Measurements from ENCODE around the gene DYNLRB1. TPM values are rescaled to one million over a fixed set of nuclear protein-coding genes. Genes with fewer than 3 reads are reported as not detected.
A peak's percentile ranks its signal among the peaks of the same experiment; 100 is the strongest.

DYNLRB1 gene
- total and polyA plus RNA-seq, 11 donors: 129 to 405 (median 147) TPM

DNA sequence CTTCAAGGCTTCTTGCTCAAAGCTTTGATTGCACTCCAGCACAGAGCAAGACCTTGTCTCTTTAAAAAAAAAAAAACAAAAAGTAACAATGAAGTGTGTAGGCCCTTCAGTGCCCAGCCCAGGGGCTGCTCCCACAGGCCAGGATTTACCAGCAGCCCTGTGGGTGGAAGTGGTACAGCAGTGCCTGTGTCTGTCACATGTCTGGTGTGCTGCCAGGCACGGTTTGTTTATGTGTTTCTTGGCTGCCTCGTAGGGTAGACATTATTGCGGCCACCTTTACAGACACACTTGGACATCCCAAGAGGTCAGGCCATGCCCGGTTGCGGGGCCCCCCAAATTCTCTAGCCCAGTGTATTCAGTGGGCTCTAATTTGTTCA lies 12.7 kb downstream of the DYNLRB1 start:
- intact Hi-C loops (cut with DNase I): loop anchor here in 4 of 10 donors (5.0 to 10.0 kb wide), 4 partner anchors 54 to 334 kb away; no protein-coding TSS in a partner anchor
- Histone ChIP-seq H3K4me1 (peaks cover 5 to 61% (median 38%) of the 10 kb centered on the region in 12 donors), H3K4me3 (no peak overlapping the region), H3K27me3 (no peaks in the 10 kb centered on the region), H3K36me3 (peaks cover 0 to 80% (median 68%) of the 10 kb centered on the region in 9 donors), H3K9me3 (no peaks in the 10 kb centered on the region), H3K27ac (peak overlapping the region in 7 of 12 donors; percentile 20 to 60 (median 37))
- DNase-seq: peak in 4 of 5 donors; percentile 47 to 84 (median 58)
- WGBS, 4 donors: 48 to 70% (median 53%) methylated on average over 4 to 5 of the region's 5 CpGs
- ATAC-seq: peak; percentile 60 to 77 (median 65)
- TF ChIP-seq POLR2A (IDR thresholded peaks at IDR 0.05): no peak
- TF ChIP-seq CTCF (IDR thresholded peaks at IDR 0.05): peak in 3 of 12 donors; percentile 16 to 27 (median 22)

DNA sequence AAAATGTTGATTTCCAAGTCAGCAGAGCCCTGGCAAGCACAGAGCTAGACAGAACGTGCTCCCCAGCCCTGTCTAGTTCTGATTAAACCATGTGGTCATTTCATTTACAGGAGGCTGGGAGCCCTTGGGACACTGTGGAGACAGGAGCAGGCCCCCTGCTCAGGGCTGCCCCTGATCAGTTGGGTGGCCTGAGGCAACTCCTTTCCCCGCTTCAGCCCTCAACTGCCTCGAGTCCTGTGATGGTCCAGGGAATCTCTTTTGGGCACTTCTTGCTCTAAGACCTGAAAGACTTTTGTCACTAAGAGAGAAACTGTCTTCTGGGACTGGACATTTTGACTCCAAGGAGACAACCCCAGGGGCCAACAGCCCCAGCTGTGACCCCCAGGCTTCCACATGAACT lies 13.5 kb downstream of the DYNLRB1 start:
- 63 to 81% (median 75%) methylated on average over 2 to 3 of the region's 3 CpGs for WGBS, 4 donors
- Histone ChIP-seq H3K36me3 (peaks cover 0 to 85% (median 77%) of the 10 kb centered on the region in 9 donors), H3K4me1 (peaks cover 4 to 56% (median 35%) of the 10 kb centered on the region in 12 donors), H3K27me3 (no peaks in the 10 kb centered on the region), H3K27ac (peak overlapping the region in 5 of 12 donors; percentile 20 to 60 (median 46)), H3K9me3 (no peaks in the 10 kb centered on the region), H3K4me3 (no peak overlapping the region)
- TF ChIP-seq CTCF (IDR thresholded peaks at IDR 0.05) (no peak), POLR2A (IDR thresholded peaks at IDR 0.05) (no peak)
- no peak for DNase-seq
- ATAC-seq: no peak
- intact Hi-C loops (cut with DNase I): loop anchor here in 6 of 10 donors (5.0 to 10.0 kb wide), 6 partner anchors 55 to 335 kb away; partner anchors contain the start of gene TP53INP2 (in 1 of the 6)

- H3K4me1 ChIP-seq: peaks cover 4 to 53% (median 34%) of the 10 kb centered on the region in 12 donors
- ATAC-seq: no peak
- TF ChIP-seq POLR2A (IDR thresholded peaks at IDR 0.05): no peak
- TF ChIP-seq CTCF (IDR thresholded peaks at IDR 0.05): no peak
- no peak overlapping the region for H3K4me3 ChIP-seq
- no peaks in the 10 kb centered on the region for H3K27me3 ChIP-seq
- H3K9me3 ChIP-seq: no peaks in the 10 kb centered on the region
- peaks cover 0 to 90% (median 83%) of the 10 kb centered on the region in 9 donors for H3K36me3 ChIP-seq
- no peak for DNase-seq
- H3K27ac ChIP-seq: no peak overlapping the region
- 82 to 94% (median 88%) methylated on average over 5 of the region's 5 CpGs for WGBS, 4 donors
- intact Hi-C loops (cut with DNase I): loop anchor here in 2 of 10 donors (10.0 kb wide), 2 partner anchors 174 to 234 kb away; partner anchors contain the start of gene TP53INP2 (in 1 of the 2)
Measured at GRCh38 chr20:34530342-34530741, 14.1 kb downstream of the DYNLRB1 start.

DNA sequence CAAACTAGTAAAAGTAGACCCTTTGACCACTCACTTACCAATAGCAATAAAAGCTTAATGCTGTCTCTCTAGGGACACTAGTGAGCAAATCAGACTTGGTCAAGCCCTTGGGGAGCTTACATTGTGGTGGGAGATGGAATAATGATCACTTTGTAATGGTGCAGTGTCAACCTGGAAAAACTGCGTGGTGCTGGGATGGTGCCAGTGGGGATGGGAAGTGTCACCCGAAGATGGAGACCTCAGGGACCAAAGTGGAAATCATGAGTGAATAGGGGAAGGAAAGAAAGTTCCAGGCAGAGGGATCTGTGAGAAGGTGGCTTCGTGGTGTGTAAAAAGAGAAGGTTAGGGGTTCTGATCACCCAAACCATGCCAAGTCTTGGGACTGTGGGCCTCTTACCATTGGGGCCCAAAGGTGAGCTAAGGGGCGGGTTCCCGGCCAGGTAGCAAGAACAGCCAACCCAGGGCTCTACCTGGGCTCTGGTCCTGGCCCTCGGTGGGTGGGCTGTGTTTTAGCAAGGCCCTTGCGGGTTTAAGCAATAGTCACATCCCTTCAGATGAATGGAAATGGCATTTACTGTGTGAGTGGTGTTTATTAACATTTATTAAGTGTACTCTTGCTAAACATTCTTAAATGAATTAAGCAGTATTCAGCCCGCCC lies 15.5 kb downstream of the DYNLRB1 start:
- WGBS, 4 donors: 85 to 92% (median 87%) methylated on average over 8 of the region's 8 CpGs
- peaks cover 4 to 39% (median 21%) of the 10 kb centered on the region in 12 donors for H3K4me1 ChIP-seq
- intact Hi-C loops (cut with DNase I): loop anchor here in 2 of 10 donors (10.0 kb wide), 2 partner anchors 173 to 233 kb away; partner anchors contain the start of gene TP53INP2 (in 1 of the 2)

More for the DNA sequence above, 15.5 kb downstream of the DYNLRB1 start:
- TF ChIP-seq POLR2A (IDR thresholded peaks at IDR 0.05) (no peak), CTCF (IDR thresholded peaks at IDR 0.05) (no peak)
- peaks cover 0 to 97% (median 89%) of the 10 kb centered on the region in 9 donors for H3K36me3 ChIP-seq
- no peaks in the 10 kb centered on the region for H3K9me3 ChIP-seq
- H3K4me3 ChIP-seq: no peak overlapping the region
- DNase-seq (peak in 1 of 5 donors; percentile 6), ATAC-seq (no peak)
- no peaks in the 10 kb centered on the region for H3K27me3 ChIP-seq
- H3K27ac ChIP-seq: no peak overlapping the region
